BE2C (cell line): ENCODE measurements around the gene PHF11.

Experiments used
- DNase-seq: peaks from one replicate; pipeline ENCODE4 v3.0.0-alpha.2; 2020
- H3K27me3 ChIP-seq: fragments of 250-450 bp; sonication (Bioruptor Pico); 2 replicates; pipeline ENCODE4 v1.5.1; 2020; ENCODE audit warnings: mild to moderate bottlenecking
- H3K36me3 ChIP-seq: fragments of 250-450 bp; sonication (Bioruptor Pico); 2 replicates; pipeline ENCODE4 v1.5.1; 2020; ENCODE audit warnings: mild to moderate bottlenecking
- H3K4me1 ChIP-seq: fragments of 250-450 bp; sonication (Bioruptor Pico); 2 replicates; pipeline ENCODE4 v1.5.1; 2020
- H3K4me3 ChIP-seq: 2 replicates; pipeline ENCODE4 v1.5.1; 2011; ENCODE audit warnings: low read depth, low read length
- H3K9me3 ChIP-seq: fragments of 250-450 bp; sonication (Bioruptor Pico); 2 replicates; pipeline ENCODE4 v1.5.1; 2020
- TF ChIP-seq, protein P1 (sequence below): IDR thresholded peaks from 2 replicates; pipeline ENCODE4 v1.5.1; 2012; ENCODE audit warnings: mild to moderate bottlenecking, low read depth, low read length

The PHF11 gene

GRCh38 chr13:49536144-49536873, 40.6 kb downstream of the PHF11 start:
- TF ChIP-seq, protein P1, sequence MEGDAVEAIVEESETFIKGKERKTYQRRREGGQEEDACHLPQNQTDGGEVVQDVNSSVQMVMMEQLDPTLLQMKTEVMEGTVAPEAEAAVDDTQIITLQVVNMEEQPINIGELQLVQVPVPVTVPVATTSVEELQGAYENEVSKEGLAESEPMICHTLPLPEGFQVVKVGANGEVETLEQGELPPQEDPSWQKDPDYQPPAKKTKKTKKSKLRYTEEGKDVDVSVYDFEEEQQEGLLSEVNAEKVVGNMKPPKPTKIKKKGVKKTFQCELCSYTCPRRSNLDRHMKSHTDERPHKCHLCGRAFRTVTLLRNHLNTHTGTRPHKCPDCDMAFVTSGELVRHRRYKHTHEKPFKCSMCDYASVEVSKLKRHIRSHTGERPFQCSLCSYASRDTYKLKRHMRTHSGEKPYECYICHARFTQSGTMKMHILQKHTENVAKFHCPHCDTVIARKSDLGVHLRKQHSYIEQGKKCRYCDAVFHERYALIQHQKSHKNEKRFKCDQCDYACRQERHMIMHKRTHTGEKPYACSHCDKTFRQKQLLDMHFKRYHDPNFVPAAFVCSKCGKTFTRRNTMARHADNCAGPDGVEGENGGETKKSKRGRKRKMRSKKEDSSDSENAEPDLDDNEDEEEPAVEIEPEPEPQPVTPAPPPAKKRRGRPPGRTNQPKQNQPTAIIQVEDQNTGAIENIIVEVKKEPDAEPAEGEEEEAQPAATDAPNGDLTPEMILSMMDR = no peak
- no peak overlapping the region for H3K4me3 ChIP-seq
- H3K27me3 ChIP-seq = no peaks in the 10 kb centered on the region
- H3K9me3 ChIP-seq = no peaks in the 10 kb centered on the region
- H3K4me1 ChIP-seq = no peaks in the 10 kb centered on the region
- H3K36me3 ChIP-seq = peaks cover 25% of the 10 kb centered on the region
- no peak for DNase-seq

DNA sequence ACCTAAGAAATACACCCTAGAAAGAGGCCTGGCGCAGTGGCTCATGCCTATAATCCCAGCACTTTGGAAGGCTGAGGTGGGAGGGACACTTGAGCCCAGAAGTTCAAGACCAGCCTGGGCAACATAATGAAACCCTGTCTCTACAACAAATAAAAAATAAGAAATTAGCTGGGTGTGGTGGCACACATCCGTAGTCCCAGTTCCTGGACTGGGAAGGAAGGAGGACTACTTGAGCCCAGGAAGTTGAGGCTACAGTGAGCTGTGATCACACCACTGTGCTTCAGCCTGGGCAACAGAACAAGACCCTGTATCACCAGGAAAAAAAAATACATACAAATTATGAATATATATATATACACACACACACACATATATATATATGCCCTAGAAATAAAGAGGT, 42.7 kb downstream of the PHF11 start:
- DNase-seq = no peak
- Histone ChIP-seq H3K4me3 (no peak overlapping the region), H3K36me3 (peaks cover 25% of the 10 kb centered on the region), H3K27me3 (no peaks in the 10 kb centered on the region), H3K4me1 (no peaks in the 10 kb centered on the region), H3K9me3 (no peaks in the 10 kb centered on the region)
- TF ChIP-seq, protein P1 = no peak

- peaks cover 22% of the 10 kb centered on the region for H3K36me3 ChIP-seq
Observed at GRCh38 chr13:49539313-49539712, 43.6 kb downstream of the PHF11 start.

DNA sequence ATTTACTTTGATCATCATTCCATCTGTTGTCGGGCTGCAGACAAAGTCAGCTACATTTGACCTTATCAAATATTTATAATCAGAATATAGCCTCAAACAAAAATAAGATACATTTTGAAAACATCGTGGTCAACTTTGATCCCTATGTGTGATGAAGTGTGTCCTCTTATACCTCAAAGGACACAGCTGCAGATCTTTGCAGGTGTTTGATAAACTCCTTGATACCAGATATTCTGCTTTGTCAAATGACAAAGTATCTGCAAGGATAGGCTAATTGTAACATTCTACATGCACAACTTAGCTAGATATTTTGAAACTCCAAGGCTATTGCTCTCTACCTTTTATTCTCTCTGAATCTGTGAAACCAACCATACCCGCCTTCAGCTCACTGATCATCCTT, 44.0 kb downstream of the PHF11 start:
- no peak for DNase-seq
- no peaks in the 10 kb centered on the region for H3K4me1 ChIP-seq
- TF ChIP-seq, protein P1 = no peak
- H3K9me3 ChIP-seq = no peaks in the 10 kb centered on the region
- H3K27me3 ChIP-seq = no peaks in the 10 kb centered on the region
- H3K36me3 ChIP-seq = peaks cover 26% of the 10 kb centered on the region
- no peak overlapping the region for H3K4me3 ChIP-seq

More at GRCh38 chr13:49539313-49539712, 43.6 kb downstream of the PHF11 start:
- TF ChIP-seq, protein P1 = no peak
- DNase-seq = no peak
- no peaks in the 10 kb centered on the region for H3K4me1 ChIP-seq
- no peaks in the 10 kb centered on the region for H3K27me3 ChIP-seq
- no peaks in the 10 kb centered on the region for H3K9me3 ChIP-seq
- no peak overlapping the region for H3K4me3 ChIP-seq

DNA sequence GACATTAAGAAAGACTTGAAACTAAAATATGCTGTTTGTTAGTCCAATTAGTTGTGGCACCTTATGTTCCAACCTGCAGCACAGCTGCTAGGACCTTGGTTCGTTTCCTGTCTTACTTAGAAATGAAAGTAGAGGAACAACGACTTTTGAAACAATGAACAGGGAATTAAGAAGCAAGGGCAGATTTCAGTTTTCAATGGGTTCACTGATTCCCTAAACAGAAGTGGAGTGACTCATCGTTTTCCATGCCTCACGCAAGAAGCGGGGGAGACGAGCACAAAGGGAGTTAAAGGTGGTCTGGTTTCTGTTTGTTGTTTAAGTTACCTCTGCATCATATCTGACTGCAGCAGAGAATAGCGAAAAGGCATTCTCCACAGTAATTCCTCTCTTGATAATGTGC, 44.8 kb downstream of the PHF11 start:
- Histone ChIP-seq H3K4me3 (no peak overlapping the region), H3K27me3 (no peaks in the 10 kb centered on the region), H3K36me3 (peaks cover 26% of the 10 kb centered on the region), H3K4me1 (no peaks in the 10 kb centered on the region), H3K9me3 (no peaks in the 10 kb centered on the region)
- TF ChIP-seq, protein P1 = no peak
- no peak for DNase-seq

GRCh38 chr13:49543656-49544055, 47.9 kb downstream of the PHF11 start:
- H3K27me3 ChIP-seq = no peaks in the 10 kb centered on the region
- H3K9me3 ChIP-seq = no peaks in the 10 kb centered on the region
- H3K36me3 ChIP-seq = peaks cover 36% of the 10 kb centered on the region
- H3K4me3 ChIP-seq = no peak overlapping the region
- TF ChIP-seq, protein P1 = no peak
- no peak for DNase-seq
- H3K4me1 ChIP-seq = no peaks in the 10 kb centered on the region; the same call in 1 of the 2 replicates
